Regular cardiac myocyte (primary cell): Measurements from ENCODE around the gene ADRA1B. TPM values are rescaled to one million over a fixed set of nuclear protein-coding genes. Genes with fewer than 3 reads are reported as not detected.

Experiments used
- total RNA-seq: library from RNA; depleted of rRNA; stranded (reverse); fragments of >200 nt; gene quantifications from 2 replicates; pipeline ENCODE4 v1.2.3, GENCODE V29; 2014

Gene ADRA1B
- total RNA-seq, result 0.19 and 0.56 TPM in 2 replicates

DNA sequence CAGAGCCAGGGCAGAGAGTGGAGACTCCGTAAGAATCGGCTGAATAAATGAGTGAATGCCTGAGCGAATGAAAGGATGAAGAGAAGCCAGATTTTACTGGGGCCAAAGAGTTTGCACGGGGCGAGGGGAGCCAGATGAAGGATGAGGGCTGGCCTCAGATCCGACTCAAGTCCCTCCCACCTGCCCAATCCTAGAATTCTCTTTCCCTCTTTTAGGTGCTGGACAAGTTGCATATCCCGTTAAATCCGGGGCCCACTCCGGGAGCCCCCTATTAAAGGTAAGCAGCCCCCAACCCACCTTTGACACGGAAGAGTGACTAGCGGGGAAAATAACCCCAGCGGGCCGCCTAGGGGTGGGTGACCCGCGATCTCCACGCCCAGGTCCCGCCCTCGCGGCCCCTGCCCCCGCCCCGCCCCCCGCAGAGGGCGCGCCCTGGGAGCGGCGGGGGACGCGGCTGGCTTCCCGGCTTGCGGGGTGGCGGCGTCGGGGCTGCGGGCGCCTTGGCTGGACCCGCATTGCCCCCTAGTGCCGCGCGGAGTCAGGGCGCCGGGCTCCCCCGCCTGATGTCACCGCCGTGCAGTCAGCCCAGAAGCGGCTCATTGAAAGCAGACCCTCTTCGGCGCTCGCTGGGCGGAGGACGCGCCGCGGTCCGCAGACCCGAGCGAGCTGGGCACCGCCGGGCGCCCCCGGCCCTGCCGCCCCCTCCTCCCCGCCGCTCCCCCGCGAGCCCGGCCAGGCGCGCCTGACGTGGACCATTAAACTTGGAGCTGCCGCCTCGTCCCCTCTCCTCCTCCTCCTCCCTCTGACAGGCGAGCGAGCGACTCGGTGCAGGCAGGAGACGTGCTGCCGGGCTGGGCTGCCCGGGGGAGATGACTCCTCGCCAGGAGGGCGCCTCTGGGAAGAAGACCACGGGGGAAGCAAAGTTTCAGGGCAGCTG lies at the start of gene ADRA1B:
Gene ADRA1B, plus strand, starts transcription at position 579 of the 937 bp plus-strand sequence. CDS start 424 bp downstream, outside the sequence.

DNA sequence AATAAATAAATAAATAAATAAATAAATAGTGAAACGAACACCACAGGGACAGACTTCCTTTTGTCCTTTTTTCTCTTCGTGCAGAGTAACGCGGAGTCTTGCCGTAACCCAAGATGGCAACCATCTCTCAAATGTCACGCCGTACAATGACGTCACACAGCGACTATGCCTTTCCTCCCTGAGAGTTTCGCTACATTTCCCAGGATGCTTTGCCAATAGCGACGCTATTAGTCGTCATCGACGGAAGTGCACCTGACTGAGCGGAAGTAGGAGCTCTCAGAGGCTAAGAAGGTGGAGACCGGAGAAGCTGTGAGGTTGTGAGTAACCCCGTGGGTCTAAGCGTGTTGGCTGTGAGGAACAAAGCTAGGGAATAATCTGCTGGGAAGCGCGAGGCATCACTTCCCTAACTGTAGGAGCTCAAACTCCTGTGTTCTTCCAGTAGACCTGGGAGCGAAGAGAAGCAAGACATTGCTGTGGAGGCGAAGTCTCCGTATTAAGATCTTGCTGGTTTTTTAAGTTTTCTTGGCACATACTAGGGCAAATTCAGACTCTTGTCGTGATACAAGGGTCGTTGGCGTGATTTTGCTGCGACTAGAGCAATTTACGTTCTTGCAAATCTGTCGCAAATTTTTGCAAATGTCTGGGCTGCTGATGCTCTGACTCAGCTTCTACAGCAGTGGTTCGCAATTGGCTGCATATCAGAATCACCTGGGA lies 92.8 kb downstream of the ADRA1B start, which contains the start of gene TTC1:
Gene TTC1, plus strand, starts transcription at position 263 of the 714 bp plus-strand sequence. CDS start 1,390 bp downstream, outside the sequence.

Other genes starting within 250 kb of the ADRA1B start
- 58.6 and 58.7 TPM in 2 replicates for gene TTC1, start 92.7 kb downstream of the ADRA1B start, total RNA-seq
- 21.5 and 25.1 TPM in 2 replicates for gene PWWP2A, start 203.0 kb downstream of the ADRA1B start, total RNA-seq